HG03565 (cell line): ENCODE data around the gene GJA3.
"Not testable (repeated sequence)": the region's sequence is repeated elsewhere in the genome, so short reads cannot be mapped to it uniquely, and the experiment has no call there.

Experiments used
- ATAC-seq: cut with Tn5 transposase; IDR thresholded peaks from one replicate; pipeline ENCODE4 v1.9.1; 2021; ENCODE audit warnings: mild to moderate bottlenecking, moderate library complexity; ENCODE audit not compliant: unreplicated experiment

Gene GJA3

GRCh38 chr13:20153290-20153689, 7.6 kb downstream of the GJA3 start:
- ATAC-seq: not testable (repeated sequence)

GRCh38 chr13:20151612-20152011, 9.2 kb downstream of the GJA3 start:
- ATAC-seq: no peak

- no peak for ATAC-seq
Measured at GRCh38 chr13:20151016-20151415, 9.8 kb downstream of the GJA3 start.

- no peak for ATAC-seq
Measured at GRCh38 chr13:20150561-20150960, 10.3 kb downstream of the GJA3 start.

GRCh38 chr13:20149762-20150161, 11.1 kb downstream of the GJA3 start:
- no peak for ATAC-seq

- ATAC-seq: no peak
Measured at GRCh38 chr13:20148501-20149183, 12.2 kb downstream of the GJA3 start.

- no peak for ATAC-seq
Measured at GRCh38 chr13:20146381-20146780, 14.5 kb downstream of the GJA3 start.

GRCh38 chr13:20145521-20145920, 15.3 kb downstream of the GJA3 start:
- no peak for ATAC-seq

GRCh38 chr13:20144141-20144850, 16.6 kb downstream of the GJA3 start:
- no peak for ATAC-seq

GRCh38 chr13:20142927-20143480, 17.8 kb downstream of the GJA3 start:
- no peak for ATAC-seq

GRCh38 chr13:20142023-20142926, 18.6 kb downstream of the GJA3 start:
- no peak for ATAC-seq

- no peak for ATAC-seq
Measured at GRCh38 chr13:20141238-20142022, 19.4 kb downstream of the GJA3 start.

- ATAC-seq: no peak
Measured at GRCh38 chr13:20140487-20140886, 20.4 kb downstream of the GJA3 start.

GRCh38 chr13:20137875-20138274, 23.0 kb downstream of the GJA3 start:
- no peak for ATAC-seq

- ATAC-seq: no peak
Measured at GRCh38 chr13:20136781-20137703, 23.8 kb downstream of the GJA3 start.

GRCh38 chr13:20134732-20135131, 26.1 kb downstream of the GJA3 start:
- ATAC-seq: no peak

- ATAC-seq: no peak
Measured at GRCh38 chr13:20132052-20132634, 28.7 kb downstream of the GJA3 start.

GRCh38 chr13:20131057-20131832, 29.6 kb downstream of the GJA3 start:
- no peak for ATAC-seq
